ENCODE data around the gene ISG15. TPM values are rescaled to one million over a fixed set of nuclear protein-coding genes. Genes with fewer than 3 reads are reported as not detected.

ISG15 gene
- total RNA-seq, 1 experiment from 2014 or later = 63.1 TPM

GRCh38 chr1:1044455-1045078 is 31.3 kb downstream of the ISG15 start:
- peaks cover 37% of the 10 kb centered on the region for H3K36me3 Mint-ChIP-seq (ENCODE audit: insufficient read depth, unreplicated experiment)
- Histone ChIP-seq H3K9me3 (no peaks in the 10 kb centered on the region), H3K27me3 (replicated peaks; ENCODE audit: control insufficient read depth, insufficient read depth, low read length) (no peaks in the 10 kb centered on the region), H3K4me1 (no peaks in the 10 kb centered on the region), H3K36me3 (ENCODE audit: control insufficient read depth, insufficient read depth, low read length) (peaks cover 2% of the 10 kb centered on the region; the same call in 1 of the 2 replicates), H3K4me3 (ENCODE audit: low read depth, low read length) (no peak overlapping the region)
- H3K27me3 Mint-ChIP-seq (ENCODE audit: insufficient read depth, unreplicated experiment) = no peaks in the 10 kb centered on the region
- H3K27ac Mint-ChIP-seq (ENCODE audit: unreplicated experiment) = no peak overlapping the region
- no peak for DNase-seq
- no peaks in the 10 kb centered on the region for H3K4me1 Mint-ChIP-seq (ENCODE audit: low read depth, unreplicated experiment)
- no peak overlapping the region for H3K4me3 Mint-ChIP-seq (ENCODE audit: unreplicated experiment)
- ChIA-PET POLR2A (no interaction called here), CTCF (no interaction called here)
- BruUV-seq (replicated peaks) = no TSS peak
- H3K9me3 Mint-ChIP-seq (ENCODE audit: unreplicated experiment) = no peaks in the 10 kb centered on the region
- no peak for TF ChIP-seq CTCF (IDR thresholded peaks at IDR 0.05; ENCODE audit: insufficient read depth in 1 of 2, low read depth in 1 of 2, low read length in 1 of 2, severe bottlenecking in 1 of 2, unreplicated experiment in 1 of 2)
- intact Hi-C loops (cut with micrococcal nuclease; ENCODE audit: unreplicated experiment) = no loop called here

- H3K9me3 Mint-ChIP-seq (ENCODE audit: unreplicated experiment) = no peaks in the 10 kb centered on the region
- H3K4me3 Mint-ChIP-seq (ENCODE audit: unreplicated experiment) = no peak overlapping the region
- ChIA-PET CTCF (no interaction called here), POLR2A (no interaction called here)
- no peak for DNase-seq
- H3K4me1 Mint-ChIP-seq (ENCODE audit: low read depth, unreplicated experiment) = no peaks in the 10 kb centered on the region
- peaks cover 33% of the 10 kb centered on the region for H3K36me3 Mint-ChIP-seq (ENCODE audit: insufficient read depth, unreplicated experiment)
- intact Hi-C loops (cut with micrococcal nuclease; ENCODE audit: unreplicated experiment) = no loop called here
- no peak overlapping the region for H3K27ac Mint-ChIP-seq (ENCODE audit: unreplicated experiment)
- H3K4me1 ChIP-seq = no peaks in the 10 kb centered on the region
- no peak overlapping the region for H3K4me3 ChIP-seq (ENCODE audit: low read depth, low read length)
- H3K27me3 ChIP-seq (replicated peaks; ENCODE audit: control insufficient read depth, insufficient read depth, low read length) = no peaks in the 10 kb centered on the region
- no peaks in the 10 kb centered on the region for H3K27me3 Mint-ChIP-seq (ENCODE audit: insufficient read depth, unreplicated experiment)
- peaks cover 2% of the 10 kb centered on the region; the same call in 1 of the 2 replicates for H3K36me3 ChIP-seq (ENCODE audit: control insufficient read depth, insufficient read depth, low read length)
- BruUV-seq (replicated peaks) = no TSS peak
- H3K9me3 ChIP-seq = no peaks in the 10 kb centered on the region
- TF ChIP-seq CTCF (IDR thresholded peaks at IDR 0.05; ENCODE audit: insufficient read depth in 1 of 2, low read depth in 1 of 2, low read length in 1 of 2, severe bottlenecking in 1 of 2, unreplicated experiment in 1 of 2) = no peak
Measured at GRCh38 chr1:1045129-1045528, 31.8 kb downstream of the ISG15 start.

- POLR2A ChIA-PET = no interaction called here
- Histone ChIP-seq H3K36me3 (ENCODE audit: control insufficient read depth, insufficient read depth, low read length) (peaks cover 2% of the 10 kb centered on the region; the same call in 1 of the 2 replicates), H3K9me3 (no peaks in the 10 kb centered on the region), H3K4me1 (no peaks in the 10 kb centered on the region), H3K27me3 (replicated peaks; ENCODE audit: control insufficient read depth, insufficient read depth, low read length) (no peaks in the 10 kb centered on the region), H3K4me3 (ENCODE audit: low read depth, low read length) (no peak overlapping the region)
- Mint-ChIP-seq H3K9me3 (ENCODE audit: unreplicated experiment) (no peaks in the 10 kb centered on the region), H3K4me3 (ENCODE audit: unreplicated experiment) (no peak overlapping the region), H3K27me3 (ENCODE audit: insufficient read depth, unreplicated experiment) (no peaks in the 10 kb centered on the region), H3K36me3 (ENCODE audit: insufficient read depth, unreplicated experiment) (peaks cover 43% of the 10 kb centered on the region), H3K4me1 (ENCODE audit: low read depth, unreplicated experiment) (no peaks in the 10 kb centered on the region), H3K27ac (ENCODE audit: unreplicated experiment) (no peak overlapping the region)
- CTCF ChIA-PET = no interaction called here
- intact Hi-C loops (cut with micrococcal nuclease; ENCODE audit: unreplicated experiment) = no loop called here
- TSS peak; percentile 37 for BruUV-seq (replicated peaks)
- no peak for TF ChIP-seq CTCF (IDR thresholded peaks at IDR 0.05; ENCODE audit: insufficient read depth in 1 of 2, low read depth in 1 of 2, low read length in 1 of 2, severe bottlenecking in 1 of 2, unreplicated experiment in 1 of 2)
- DNase-seq = no peak
Measured at GRCh38 chr1:1046243-1046642, 32.9 kb downstream of the ISG15 start.
